SJCRH30 (cell line): ENCODE data around the gene GPR68. TPM values are rescaled to one million over a fixed set of nuclear protein-coding genes. Genes with fewer than 3 reads are reported as not detected.
"Not testable (repeated sequence)": the region's sequence is repeated elsewhere in the genome, so short reads cannot be mapped to it uniquely, and the experiment has no call there.

ENCODE experiments used
- DNase-seq, 2 experiments: peaks; one replicate each; pipeline ENCODE4 v3.0.0-alpha.2; 2015 to 2020
- H3K27ac ChIP-seq: fragments of 250-450 bp; sonication (Bioruptor Pico); 2 replicates; pipeline ENCODE4 v1.5.1; 2020; ENCODE audit warnings: mild to moderate bottlenecking, moderate library complexity
- H3K27me3 ChIP-seq: fragments of 250-450 bp; sonication (Bioruptor Pico); 2 replicates; pipeline ENCODE4 v1.5.1; 2020; ENCODE audit warnings: mild to moderate bottlenecking, moderate library complexity
- H3K36me3 ChIP-seq: fragments of 250-450 bp; sonication (Bioruptor Pico); 2 replicates; pipeline ENCODE4 v1.5.1; 2020; ENCODE audit warnings: mild to moderate bottlenecking, moderate library complexity
- H3K4me1 ChIP-seq: fragments of 250-450 bp; sonication (Bioruptor Pico); 2 replicates; pipeline ENCODE4 v1.5.1; 2020; ENCODE audit warnings: mild to moderate bottlenecking, moderate library complexity
- H3K4me3 ChIP-seq: fragments of 250-450 bp; sonication (Bioruptor Pico); 2 replicates; pipeline ENCODE4 v1.5.1; 2020; ENCODE audit warnings: mild to moderate bottlenecking, moderate library complexity
- H3K9me3 ChIP-seq: fragments of 250-450 bp; sonication (Bioruptor Pico); replicated peaks from 2 replicates; pipeline ENCODE4 v1.5.1; 2020; ENCODE audit warnings: mild to moderate bottlenecking, moderate library complexity
- total RNA-seq: library from RNA; depleted of rRNA; stranded (reverse); fragments of >200 nt; shearing (Covaris generic); gene quantifications from 2 replicates; pipeline ENCODE4 v1.2.3, GENCODE V29; 2014

Gene GPR68
- total RNA-seq, 1 experiment from 2014 or later, result not detected

GRCh38 chr14:91232052-91232451, 12.5 kb downstream of the GPR68 start:
- H3K4me3 ChIP-seq, result no peak overlapping the region
- no peak overlapping the region for H3K27ac ChIP-seq
- peaks cover 3% of the 10 kb centered on the region; the same call in 1 of the 2 replicates for H3K9me3 ChIP-seq
- no peak for DNase-seq
- no peaks in the 10 kb centered on the region for H3K4me1 ChIP-seq
- H3K36me3 ChIP-seq, result no peaks in the 10 kb centered on the region
- no peaks in the 10 kb centered on the region for H3K27me3 ChIP-seq

- Histone ChIP-seq H3K27ac (no peak overlapping the region), H3K36me3 (no peaks in the 10 kb centered on the region), H3K9me3 (peaks cover 3% of the 10 kb centered on the region; the same call in 1 of the 2 replicates), H3K27me3 (no peaks in the 10 kb centered on the region), H3K4me1 (no peaks in the 10 kb centered on the region), H3K4me3 (no peak overlapping the region)
- DNase-seq, result no peak
These were observed 13.1 kb downstream of the GPR68 start for GRCh38 chr14:91231446-91231845.

- DNase-seq, result peak in 1 of 2 experiments; percentile 22
These were observed 14.0 kb downstream of the GPR68 start for GRCh38 chr14:91230397-91231035.

GRCh38 chr14:91229743-91230200, 14.7 kb downstream of the GPR68 start:
- Histone ChIP-seq H3K27me3 (no peaks in the 10 kb centered on the region), H3K27ac (no peak overlapping the region), H3K9me3 (peaks cover 3% of the 10 kb centered on the region; the same call in 1 of the 2 replicates), H3K4me1 (no peaks in the 10 kb centered on the region), H3K4me3 (no peak overlapping the region), H3K36me3 (no peaks in the 10 kb centered on the region)
- no peak for DNase-seq

More at GRCh38 chr14:91230397-91231035, 14.0 kb downstream of the GPR68 start:
- Histone ChIP-seq H3K27me3 (no peaks in the 10 kb centered on the region), H3K4me1 (no peaks in the 10 kb centered on the region), H3K36me3 (no peaks in the 10 kb centered on the region), H3K4me3 (no peak overlapping the region), H3K9me3 (peaks cover 3% of the 10 kb centered on the region; the same call in 1 of the 2 replicates), H3K27ac (no peak overlapping the region)

- no peak overlapping the region for H3K4me3 ChIP-seq
- H3K4me1 ChIP-seq, result no peaks in the 10 kb centered on the region
- no peaks in the 10 kb centered on the region for H3K27me3 ChIP-seq
- peaks cover 3% of the 10 kb centered on the region; the same call in 1 of the 2 replicates for H3K9me3 ChIP-seq
- no peak for DNase-seq
- H3K36me3 ChIP-seq, result no peaks in the 10 kb centered on the region
- H3K27ac ChIP-seq, result no peak overlapping the region
These were observed 15.5 kb downstream of the GPR68 start for GRCh38 chr14:91229005-91229382.

GRCh38 chr14:91228112-91229004, 16.1 kb downstream of the GPR68 start:
- DNase-seq, result no peak
- H3K36me3 ChIP-seq, result no peaks in the 10 kb centered on the region
- no peak overlapping the region for H3K4me3 ChIP-seq
- no peaks in the 10 kb centered on the region for H3K27me3 ChIP-seq
- H3K4me1 ChIP-seq, result no peaks in the 10 kb centered on the region
- H3K9me3 ChIP-seq, result peaks cover 3% of the 10 kb centered on the region; the same call in 1 of the 2 replicates
- no peak overlapping the region for H3K27ac ChIP-seq

GRCh38 chr14:91227183-91227628, 17.3 kb downstream of the GPR68 start:
- Histone ChIP-seq H3K9me3 (peaks cover 3% of the 10 kb centered on the region; the same call in 1 of the 2 replicates), H3K36me3 (no peaks in the 10 kb centered on the region), H3K27me3 (no peaks in the 10 kb centered on the region), H3K4me1 (no peaks in the 10 kb centered on the region), H3K27ac (no peak overlapping the region), H3K4me3 (no peak overlapping the region)
- no peak for DNase-seq

- not testable (repeated sequence) for DNase-seq, H3K36me3 ChIP-seq, H3K27ac ChIP-seq, H3K27me3 ChIP-seq, H3K9me3 ChIP-seq, H3K4me3 ChIP-seq, H3K4me1 ChIP-seq
These were observed 18.1 kb downstream of the GPR68 start for GRCh38 chr14:91226360-91226759.

- Histone ChIP-seq H3K9me3 (no peaks in the 10 kb centered on the region), H3K27ac (no peak overlapping the region), H3K27me3 (no peaks in the 10 kb centered on the region), H3K36me3 (no peaks in the 10 kb centered on the region), H3K4me3 (no peak overlapping the region), H3K4me1 (no peaks in the 10 kb centered on the region)
- DNase-seq, result no peak
These were observed 19.5 kb downstream of the GPR68 start for GRCh38 chr14:91225025-91225424.

- no peaks in the 10 kb centered on the region for H3K27me3 ChIP-seq
- no peaks in the 10 kb centered on the region for H3K36me3 ChIP-seq
- no peaks in the 10 kb centered on the region for H3K4me1 ChIP-seq
- no peak overlapping the region for H3K4me3 ChIP-seq
- H3K27ac ChIP-seq, result no peak overlapping the region
- no peaks in the 10 kb centered on the region for H3K9me3 ChIP-seq
- DNase-seq, result no peak
These were observed 21.3 kb downstream of the GPR68 start for GRCh38 chr14:91223028-91223783.

- no peak overlapping the region for H3K4me3 ChIP-seq
- H3K27me3 ChIP-seq, result no peaks in the 10 kb centered on the region
- H3K4me1 ChIP-seq, result no peaks in the 10 kb centered on the region
- no peaks in the 10 kb centered on the region for H3K9me3 ChIP-seq
- no peaks in the 10 kb centered on the region for H3K36me3 ChIP-seq
- no peak overlapping the region for H3K27ac ChIP-seq
- DNase-seq, result no peak
These were observed 23.2 kb downstream of the GPR68 start for GRCh38 chr14:91221270-91221669.

- Histone ChIP-seq H3K36me3 (no peaks in the 10 kb centered on the region), H3K9me3 (no peaks in the 10 kb centered on the region), H3K27me3 (no peaks in the 10 kb centered on the region), H3K4me1 (no peaks in the 10 kb centered on the region), H3K4me3 (no peak overlapping the region), H3K27ac (no peak overlapping the region)
- no peak for DNase-seq
These were observed 23.9 kb downstream of the GPR68 start for GRCh38 chr14:91220581-91221000.

- Histone ChIP-seq H3K9me3 (no peaks in the 10 kb centered on the region), H3K27me3 (no peaks in the 10 kb centered on the region), H3K27ac (no peak overlapping the region), H3K4me3 (no peak overlapping the region), H3K36me3 (no peaks in the 10 kb centered on the region), H3K4me1 (no peaks in the 10 kb centered on the region)
- DNase-seq, result no peak
These were observed 24.8 kb downstream of the GPR68 start for GRCh38 chr14:91219517-91220389.

- Histone ChIP-seq H3K27ac (no peak overlapping the region), H3K9me3 (no peaks in the 10 kb centered on the region), H3K27me3 (no peaks in the 10 kb centered on the region), H3K4me3 (no peak overlapping the region), H3K36me3 (no peaks in the 10 kb centered on the region), H3K4me1 (no peaks in the 10 kb centered on the region)
- no peak for DNase-seq
These were observed 26.5 kb downstream of the GPR68 start for GRCh38 chr14:91218014-91218413.
